WERI-Rb-1 (cell line): ENCODE measurements around the gene ALDH3A1.

ENCODE experiments used
- DNase-seq: peaks from one replicate; pipeline ENCODE4 v3.0.0-alpha.2; 2020
- H3K27ac ChIP-seq: fragments of 250-450 bp; sonication (Bioruptor Pico); 2 replicates; pipeline ENCODE4 v1.5.1; 2020; ENCODE audit warnings: mild to moderate bottlenecking, moderate library complexity
- H3K27me3 ChIP-seq: fragments of 250-450 bp; sonication (Bioruptor Pico); 2 replicates; pipeline ENCODE4 v1.5.1; 2021; ENCODE audit warnings: mild to moderate bottlenecking, low read depth, moderate library complexity; ENCODE audit not compliant: insufficient read depth, severe bottlenecking
- H3K36me3 ChIP-seq: fragments of 250-450 bp; sonication (Bioruptor Pico); 2 replicates; pipeline ENCODE4 v1.5.1; 2020; ENCODE audit warnings: mild to moderate bottlenecking, moderate library complexity
- H3K4me3 ChIP-seq: 2 replicates; pipeline ENCODE4 v1.5.1; 2011; ENCODE audit warnings: low read depth, mild to moderate bottlenecking, control low read depth, low read length
- H3K9me3 ChIP-seq: fragments of 250-450 bp; sonication (Bioruptor Pico); 2 replicates; pipeline ENCODE4 v1.5.1; 2021; ENCODE audit warnings: mild to moderate bottlenecking, moderate library complexity; ENCODE audit not compliant: severe bottlenecking
- TF ChIP-seq, protein P1 (sequence below): IDR thresholded peaks from 2 replicates; pipeline ENCODE4 v1.5.1; 2011; ENCODE audit warnings: low read depth, mild to moderate bottlenecking, control low read depth, inconsistent platforms, low read length

Gene ALDH3A1

DNA sequence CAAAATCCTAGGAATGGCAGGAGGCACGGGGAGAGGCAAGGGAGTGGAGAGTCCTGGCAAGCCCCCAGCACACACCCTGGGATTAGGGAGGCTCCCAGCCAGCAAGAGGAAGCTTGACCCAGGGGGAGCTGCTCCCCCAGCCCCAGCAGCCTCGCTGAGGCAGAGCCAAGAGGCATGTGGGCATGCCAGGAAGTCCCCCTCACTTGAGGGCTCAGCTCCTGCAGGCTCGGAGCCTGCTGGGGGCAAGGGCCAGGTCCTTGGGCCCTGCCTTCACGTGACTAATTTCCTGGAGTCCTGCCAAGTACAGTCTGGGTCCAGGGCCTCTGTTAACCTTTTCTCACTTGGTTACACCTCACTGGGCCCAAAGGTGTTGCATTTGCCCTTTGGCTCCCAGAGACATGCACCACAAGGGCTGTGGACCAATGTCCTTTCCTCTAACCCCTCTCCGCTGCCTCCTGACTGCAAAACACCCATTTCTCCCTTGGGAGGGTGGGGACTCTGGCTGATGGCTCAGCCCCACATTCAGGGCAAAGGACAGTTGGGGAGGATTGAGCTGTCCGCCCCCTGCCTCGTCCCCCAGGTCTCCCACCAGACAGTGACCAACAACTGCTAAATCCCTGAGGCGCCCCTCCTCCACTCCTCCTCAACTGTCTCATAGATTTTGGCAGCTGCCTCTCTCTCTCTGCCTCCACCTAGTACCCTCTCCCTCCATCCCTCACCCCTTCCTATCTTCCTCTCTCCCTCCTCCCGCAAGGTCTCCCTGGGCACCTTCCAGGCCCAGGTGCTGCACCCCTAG lies 27.3 kb downstream of the ALDH3A1 start:
- no peaks in the 10 kb centered on the region for H3K9me3 ChIP-seq
- TF ChIP-seq, protein P1, sequence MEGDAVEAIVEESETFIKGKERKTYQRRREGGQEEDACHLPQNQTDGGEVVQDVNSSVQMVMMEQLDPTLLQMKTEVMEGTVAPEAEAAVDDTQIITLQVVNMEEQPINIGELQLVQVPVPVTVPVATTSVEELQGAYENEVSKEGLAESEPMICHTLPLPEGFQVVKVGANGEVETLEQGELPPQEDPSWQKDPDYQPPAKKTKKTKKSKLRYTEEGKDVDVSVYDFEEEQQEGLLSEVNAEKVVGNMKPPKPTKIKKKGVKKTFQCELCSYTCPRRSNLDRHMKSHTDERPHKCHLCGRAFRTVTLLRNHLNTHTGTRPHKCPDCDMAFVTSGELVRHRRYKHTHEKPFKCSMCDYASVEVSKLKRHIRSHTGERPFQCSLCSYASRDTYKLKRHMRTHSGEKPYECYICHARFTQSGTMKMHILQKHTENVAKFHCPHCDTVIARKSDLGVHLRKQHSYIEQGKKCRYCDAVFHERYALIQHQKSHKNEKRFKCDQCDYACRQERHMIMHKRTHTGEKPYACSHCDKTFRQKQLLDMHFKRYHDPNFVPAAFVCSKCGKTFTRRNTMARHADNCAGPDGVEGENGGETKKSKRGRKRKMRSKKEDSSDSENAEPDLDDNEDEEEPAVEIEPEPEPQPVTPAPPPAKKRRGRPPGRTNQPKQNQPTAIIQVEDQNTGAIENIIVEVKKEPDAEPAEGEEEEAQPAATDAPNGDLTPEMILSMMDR = no peak
- no peaks in the 10 kb centered on the region for H3K36me3 ChIP-seq
- no peak overlapping the region for H3K27ac ChIP-seq
- H3K27me3 ChIP-seq = no peaks in the 10 kb centered on the region
- no peak for DNase-seq
- H3K4me3 ChIP-seq = no peak overlapping the region

DNA sequence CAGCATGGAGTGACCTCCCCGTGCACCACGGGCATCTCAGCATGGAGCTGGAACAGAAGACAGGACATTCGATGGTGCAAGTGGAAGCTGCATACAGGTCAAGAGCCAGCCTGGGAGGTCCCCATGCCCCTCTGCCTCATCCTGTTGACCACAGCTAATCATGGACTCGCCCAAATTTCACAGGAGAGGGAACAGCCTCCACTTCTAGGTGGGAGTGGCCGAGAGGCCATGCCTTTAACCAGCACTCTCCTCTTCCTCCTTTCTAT lies 28.0 kb downstream of the ALDH3A1 start:
- H3K4me3 ChIP-seq = no peak overlapping the region
- H3K27me3 ChIP-seq = no peaks in the 10 kb centered on the region
- H3K9me3 ChIP-seq = no peaks in the 10 kb centered on the region
- H3K27ac ChIP-seq = no peak overlapping the region
- TF ChIP-seq, protein P1 = no peak
- no peaks in the 10 kb centered on the region for H3K36me3 ChIP-seq
- no peak for DNase-seq

DNA sequence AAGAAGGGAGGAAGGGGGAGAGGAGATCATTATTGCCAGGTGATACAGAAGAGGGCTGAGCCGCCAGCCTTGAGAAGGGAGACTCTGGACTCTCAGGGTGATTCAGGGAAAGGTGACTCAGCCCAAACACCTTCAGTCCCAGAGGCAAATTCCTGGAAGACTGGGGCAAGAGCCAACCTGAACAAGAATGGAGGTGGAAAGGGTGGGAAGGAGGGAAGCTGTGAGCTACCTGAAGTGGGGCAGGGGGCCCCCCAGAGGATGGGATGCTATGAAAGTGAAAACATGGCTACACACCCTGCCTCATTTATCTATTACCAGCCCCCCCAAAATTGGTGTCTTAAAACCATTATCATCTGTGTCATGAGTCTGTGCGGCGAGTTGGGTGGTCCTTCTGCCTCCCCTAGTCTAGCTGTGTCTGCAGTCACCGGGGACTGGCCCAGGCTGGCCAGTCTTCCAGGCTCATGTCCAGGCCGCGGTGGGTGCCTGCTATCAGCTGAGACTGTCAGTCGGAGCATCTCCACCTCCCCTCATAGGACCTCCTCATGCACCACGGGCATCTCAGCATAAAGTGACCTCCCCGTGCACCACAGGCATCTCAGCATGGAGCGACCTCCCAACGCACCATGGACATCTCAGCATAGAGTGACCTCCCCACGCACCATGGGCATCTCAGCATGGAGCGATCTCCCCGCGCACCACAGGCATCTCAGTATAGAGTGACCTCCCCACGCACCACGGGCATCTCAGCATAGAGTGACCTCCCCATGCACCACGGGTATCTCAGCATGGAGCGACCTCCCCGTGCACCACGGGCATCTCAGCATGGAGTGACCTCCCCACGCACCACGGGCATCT lies 28.5 kb downstream of the ALDH3A1 start:
- Histone ChIP-seq H3K4me3 (no peak overlapping the region), H3K36me3 (no peaks in the 10 kb centered on the region), H3K9me3 (no peaks in the 10 kb centered on the region), H3K27ac (no peak overlapping the region), H3K27me3 (no peaks in the 10 kb centered on the region)
- no peak for DNase-seq
- TF ChIP-seq, protein P1 = no peak

DNA sequence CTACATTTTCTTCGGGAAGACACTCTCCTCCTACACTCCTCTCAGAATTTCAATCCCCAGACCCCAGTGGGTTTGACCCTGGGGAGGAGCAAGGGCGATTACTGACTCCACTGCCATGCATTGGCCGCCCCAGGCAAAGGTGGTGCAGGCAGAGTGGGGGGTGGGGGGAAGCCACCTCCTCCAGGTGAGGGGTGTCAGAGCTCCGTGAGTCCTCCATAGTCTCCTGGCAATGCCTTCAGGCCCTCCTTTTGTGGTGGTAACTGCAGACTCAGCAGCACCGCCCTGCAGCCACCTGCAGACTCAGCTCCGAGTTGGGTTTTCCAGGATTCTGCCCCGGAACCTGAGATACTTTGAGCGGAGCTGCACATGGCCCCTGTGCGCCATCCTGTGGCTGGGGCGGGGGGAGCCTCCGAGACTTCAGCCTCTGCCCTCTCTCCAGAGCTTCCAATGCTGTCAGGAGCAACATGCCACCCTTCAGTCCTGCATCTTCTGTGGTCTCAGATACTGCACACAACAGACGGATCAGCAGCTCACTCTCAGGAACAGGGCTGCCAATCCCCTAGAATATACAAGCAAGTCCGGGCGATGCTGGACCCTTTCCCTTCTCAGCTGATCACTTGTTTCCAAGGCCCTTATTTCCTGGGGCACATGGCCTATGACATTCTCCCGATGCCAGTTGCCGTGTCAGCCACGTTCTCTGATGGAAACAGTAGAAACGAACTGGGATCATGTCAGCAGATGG lies 29.3 kb downstream of the ALDH3A1 start:
- H3K4me3 ChIP-seq = no peak overlapping the region
- TF ChIP-seq, protein P1 = peak; percentile 71
- H3K27me3 ChIP-seq = no peaks in the 10 kb centered on the region
- no peaks in the 10 kb centered on the region for H3K9me3 ChIP-seq
- DNase-seq = peak; percentile 43
- H3K27ac ChIP-seq = no peak overlapping the region
- H3K36me3 ChIP-seq = no peaks in the 10 kb centered on the region

DNA sequence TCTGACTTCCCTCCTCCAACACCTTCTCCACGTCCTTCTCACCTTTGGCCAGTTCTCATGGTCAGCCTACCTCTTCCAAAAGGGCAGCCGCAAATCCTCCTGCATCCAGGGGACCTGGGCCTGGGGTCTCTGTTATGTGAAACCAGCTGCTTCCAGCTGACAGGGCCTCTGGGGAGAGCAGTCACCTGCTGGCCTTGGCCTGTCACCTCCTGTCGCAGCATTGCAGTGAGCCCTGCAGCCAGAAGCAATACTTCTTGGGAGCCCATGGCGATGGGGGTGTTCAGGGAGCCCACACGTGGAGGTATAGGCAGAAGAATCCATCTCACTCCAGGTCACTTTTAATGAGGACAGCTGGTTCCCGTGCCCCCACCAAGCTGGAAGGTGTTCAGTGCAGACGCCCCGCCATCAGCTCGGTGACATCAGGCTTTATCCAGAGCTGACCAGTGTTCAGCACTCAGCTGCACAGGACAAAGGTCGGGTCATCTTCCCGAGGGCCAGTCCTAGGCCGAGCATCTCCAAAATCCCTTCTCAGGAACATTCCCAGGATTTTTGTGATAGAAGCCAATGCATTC lies 30.0 kb downstream of the ALDH3A1 start:
- TF ChIP-seq, protein P1 = no peak
- no peak overlapping the region for H3K27ac ChIP-seq
- H3K9me3 ChIP-seq = no peaks in the 10 kb centered on the region
- DNase-seq = no peak
- H3K4me3 ChIP-seq = no peak overlapping the region
- H3K36me3 ChIP-seq = no peaks in the 10 kb centered on the region
- H3K27me3 ChIP-seq = no peaks in the 10 kb centered on the region
